IPS-NIHi7 (cell line): Measurements from ENCODE around the gene ERN1.

Experiments
- DNase-seq: peaks from one replicate; pipeline ENCODE4 v3.0.0; 2012; ENCODE audit warnings: mixed read lengths; ENCODE audit errors: extremely low spot score

ERN1 gene

GRCh38 chr17:64059756-64060155 lies 70.2 kb downstream of the ERN1 start:
- no peak for DNase-seq

DNA sequence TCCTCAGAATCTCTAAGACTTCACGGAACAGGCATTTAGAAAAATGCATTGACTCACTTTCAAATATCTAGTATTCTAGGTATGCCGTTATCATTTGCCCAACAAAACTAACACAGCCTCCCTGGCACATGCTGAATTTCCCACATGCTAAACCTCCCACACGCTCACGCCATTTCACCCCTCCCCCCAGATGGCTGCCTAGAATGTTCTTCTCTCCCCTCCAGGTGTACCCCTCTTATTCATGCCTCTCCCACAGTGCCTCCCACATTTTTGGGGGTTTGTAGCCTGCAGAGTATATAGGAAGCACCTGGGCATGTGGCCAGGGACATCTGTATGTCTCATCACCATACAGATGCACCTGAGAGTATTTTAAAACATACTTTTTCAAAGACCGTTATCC lies 71.3 kb downstream of the ERN1 start:
- no peak for DNase-seq

- no peak for DNase-seq
Observed at GRCh38 chr17:64057701-64058263, 72.2 kb downstream of the ERN1 start.

- DNase-seq: peak; percentile 88
Observed at GRCh38 chr17:64056269-64057005, 73.5 kb downstream of the ERN1 start.

- no peak for DNase-seq
Observed at GRCh38 chr17:64055183-64056142, 74.5 kb downstream of the ERN1 start.

GRCh38 chr17:64054304-64054703 lies 75.6 kb downstream of the ERN1 start:
- no peak for DNase-seq

DNA sequence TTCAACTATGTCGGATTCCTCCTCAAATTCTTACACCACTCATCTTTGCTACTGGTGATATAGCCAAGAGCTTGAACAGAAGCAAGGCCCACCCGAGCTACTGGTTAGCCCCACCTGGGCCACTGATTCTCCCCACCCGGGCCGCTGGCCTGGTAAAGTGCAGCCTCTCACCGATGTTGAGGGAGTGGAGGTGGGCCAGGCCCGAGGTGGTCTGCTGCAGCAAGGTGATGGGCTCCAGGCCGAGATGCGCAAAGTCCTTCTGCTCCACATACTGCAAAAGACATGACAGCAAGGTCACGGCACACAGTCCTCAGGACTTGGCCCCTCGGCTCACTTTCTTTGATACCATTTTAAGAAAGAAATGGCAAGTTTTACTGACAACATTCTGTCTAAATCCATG lies 76.8 kb downstream of the ERN1 start:
- DNase-seq: no peak

DNA sequence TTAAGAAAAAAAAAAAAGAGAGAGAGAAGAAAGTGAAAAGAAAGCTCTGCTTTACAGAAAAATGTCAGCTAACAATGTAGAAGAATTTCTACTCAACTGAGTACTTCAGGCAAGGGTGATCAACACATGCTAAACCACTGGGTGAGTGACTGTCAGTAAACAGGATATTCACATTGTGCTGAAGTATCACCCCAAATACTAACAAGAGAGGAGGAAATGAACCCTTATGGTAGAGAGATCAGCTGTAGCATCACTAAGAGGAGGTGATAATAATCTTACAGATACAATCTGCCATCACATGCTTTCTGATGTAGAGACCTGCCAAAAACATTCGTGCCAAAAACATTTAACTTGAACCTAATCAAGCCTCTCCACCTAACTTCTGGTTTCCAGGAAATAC lies 78.8 kb downstream of the ERN1 start:
- no peak for DNase-seq

DNA sequence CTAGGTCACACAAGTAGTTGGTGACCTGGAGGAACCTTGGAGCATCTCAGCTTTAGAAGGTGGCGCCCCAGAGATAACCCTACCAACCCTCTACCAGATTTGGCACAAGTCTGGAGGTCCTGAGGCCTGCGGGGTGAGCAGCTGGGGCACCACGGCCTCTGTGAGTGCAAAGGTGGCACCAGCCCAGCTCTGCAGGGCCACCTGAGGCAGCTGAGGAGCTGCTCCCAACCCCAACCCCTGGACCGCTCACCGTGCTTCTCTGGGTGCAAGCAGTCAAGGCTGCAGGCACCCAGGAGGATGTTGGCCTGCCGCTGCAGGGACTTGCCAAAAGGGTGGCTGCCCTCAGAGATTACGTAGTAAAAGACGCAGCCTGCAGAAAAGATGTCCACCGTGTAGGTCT lies 81.1 kb downstream of the ERN1 start:
- DNase-seq: no peak

DNA sequence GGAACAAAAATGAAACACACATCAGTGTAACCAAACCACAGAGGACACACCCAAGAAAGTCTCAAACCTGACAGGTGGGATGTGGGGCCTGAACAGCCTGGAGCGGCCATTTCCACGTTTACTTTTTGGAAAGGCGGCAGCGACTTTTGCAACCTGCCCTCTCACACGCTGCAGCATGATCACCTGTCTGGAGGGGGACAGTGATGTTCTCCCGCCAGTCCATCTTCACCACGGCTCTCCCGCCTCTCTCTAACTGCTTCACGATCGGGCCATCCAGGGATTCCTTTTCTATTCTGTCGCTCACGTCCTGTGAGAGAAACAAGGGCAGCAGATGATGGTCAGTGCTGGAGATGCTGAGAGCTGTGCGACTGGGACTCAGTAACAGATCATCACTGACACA lies 84.8 kb downstream of the ERN1 start:
- no peak for DNase-seq

- no peak for DNase-seq
Observed at GRCh38 chr17:64042700-64043485, 87.1 kb downstream of the ERN1 start.

- no peak for DNase-seq
Observed at GRCh38 chr17:64041912-64042311, 88.0 kb downstream of the ERN1 start.

DNA sequence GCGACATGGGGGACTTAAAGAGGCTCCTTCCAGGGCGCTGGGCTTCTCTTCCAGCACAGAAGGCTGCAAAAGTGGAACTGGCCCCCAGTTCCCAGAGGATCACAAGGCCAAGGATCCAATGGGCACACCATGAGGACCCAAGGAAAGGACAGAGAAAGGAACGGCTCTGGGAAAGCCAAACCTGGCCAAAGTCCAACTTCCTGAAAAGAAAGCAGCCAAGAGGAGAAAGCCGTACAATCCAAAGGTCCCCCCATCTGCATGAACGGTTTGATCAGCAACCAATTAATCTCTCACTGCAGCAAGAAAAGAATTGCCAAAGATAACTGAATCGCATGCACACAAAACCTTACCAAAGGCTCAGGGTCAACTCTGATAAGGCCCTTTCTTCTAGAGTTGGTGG lies 89.7 kb downstream of the ERN1 start:
- DNase-seq: no peak

DNA sequence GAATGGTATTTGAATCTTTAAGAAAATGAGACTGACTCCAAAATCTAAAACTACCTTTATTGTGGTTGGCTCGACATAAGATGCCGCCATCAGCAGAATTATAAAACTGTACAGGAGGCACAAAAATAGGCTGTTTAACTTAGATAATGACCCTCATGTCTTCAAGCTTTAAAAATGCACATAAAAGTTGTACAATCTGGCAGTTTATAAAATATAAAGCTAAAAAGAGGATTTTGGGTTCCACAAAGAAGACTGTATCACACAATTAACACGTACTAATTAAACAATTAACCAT lies 90.9 kb downstream of the ERN1 start:
- DNase-seq: no peak

GRCh38 chr17:64038331-64039105 lies 91.4 kb downstream of the ERN1 start:
- DNase-seq: no peak

GRCh38 chr17:64037802-64038201 lies 92.1 kb downstream of the ERN1 start:
- no peak for DNase-seq

DNA sequence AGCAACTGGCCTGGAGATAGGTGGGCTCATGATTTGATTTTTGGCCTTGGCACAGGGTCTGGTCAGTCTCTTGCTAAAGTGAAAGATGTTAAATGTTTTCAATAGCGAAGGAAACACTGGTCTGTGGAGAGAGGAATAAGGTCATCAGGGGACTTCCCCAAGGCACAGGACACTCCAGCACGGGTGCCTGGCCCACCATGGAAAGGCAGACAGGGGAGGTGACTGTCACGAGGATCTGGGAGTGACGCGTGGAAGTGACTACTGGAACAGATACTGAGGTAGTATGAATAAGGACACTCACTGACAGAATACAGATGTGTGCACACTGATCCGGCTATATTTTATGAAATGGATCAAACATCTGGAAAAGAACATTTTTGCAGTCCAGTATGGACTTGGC lies 92.8 kb downstream of the ERN1 start:
- no peak for DNase-seq

GRCh38 chr17:64036198-64036922 lies 93.6 kb downstream of the ERN1 start:
- DNase-seq: peak; percentile 77

DNA sequence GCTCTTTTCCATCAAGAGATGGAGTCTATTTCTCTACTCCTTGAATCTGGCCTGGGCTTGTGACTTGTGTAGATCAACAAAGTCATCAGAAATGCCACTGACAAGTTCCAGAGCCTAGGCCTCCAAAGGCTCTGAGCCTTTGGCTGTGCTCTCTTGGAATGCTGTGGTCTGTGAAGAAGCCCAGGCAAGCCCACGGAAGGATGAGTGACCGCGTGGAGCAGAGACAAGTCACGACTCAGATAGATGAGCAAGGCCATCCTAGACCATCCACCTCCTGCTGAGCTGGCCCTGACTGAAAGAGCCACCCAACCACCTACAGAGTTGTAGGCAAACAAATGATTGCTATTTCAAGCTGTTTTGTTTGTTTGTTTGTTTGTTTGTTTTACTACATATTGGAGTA lies 97.9 kb downstream of the ERN1 start:
- no peak for DNase-seq

DNA sequence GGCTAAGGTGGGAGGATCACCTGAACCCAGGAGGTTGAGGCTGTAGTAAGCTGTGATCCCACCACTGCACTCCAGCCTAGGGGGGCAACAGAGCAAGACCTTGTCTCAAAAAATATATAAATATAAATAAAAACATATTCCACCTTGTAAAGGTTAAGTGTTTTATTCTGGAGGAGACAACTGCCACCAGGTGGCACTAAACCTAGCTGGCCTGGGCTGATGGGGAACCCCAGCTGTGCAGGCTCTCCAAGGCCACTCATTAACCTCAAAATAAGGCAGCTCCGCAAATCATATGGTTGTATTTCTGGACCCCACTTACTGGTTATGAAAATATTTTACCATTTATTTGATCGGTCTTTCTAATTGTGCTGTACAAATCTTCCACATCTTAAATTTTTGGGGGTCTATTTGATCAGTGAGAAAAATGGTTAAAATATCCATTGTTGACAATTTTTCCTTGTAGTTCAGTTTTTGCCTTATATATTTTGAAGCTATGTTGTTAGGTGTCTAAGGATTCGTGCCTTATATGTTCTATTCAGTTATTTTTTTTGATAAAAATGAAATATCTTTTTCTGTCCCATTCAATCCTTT lies 101.0 kb downstream of the ERN1 start:
- DNase-seq: peak; percentile 63
